OCI-M1 (cell line): ENCODE data around the gene KCTD16.

Experiments used
- DNase-seq: peaks from one replicate; lab custom pipeline; 2025; lab: John Stamatoyannopoulos, UW

The KCTD16 gene

GRCh38 chr5:144166696-144167095 is 4.0 kb upstream of the KCTD16 start:
- DNase-seq: no peak

- no peak for DNase-seq
These were observed 2.7 kb upstream of the KCTD16 start for GRCh38 chr5:144167998-144168397.

GRCh38 chr5:144169904-144170275 is 783 bp upstream of the KCTD16 start:
- no peak for DNase-seq

- no peak for DNase-seq
These were observed 3.1 kb downstream of the KCTD16 start for GRCh38 chr5:144173766-144174165.

GRCh38 chr5:144177548-144177947 is 6.9 kb downstream of the KCTD16 start:
- peak; percentile 9 for DNase-seq

- DNase-seq: no peak
These were observed 8.6 kb downstream of the KCTD16 start for GRCh38 chr5:144179226-144179625.

- DNase-seq: peak; percentile 66
These were observed 12.7 kb downstream of the KCTD16 start for GRCh38 chr5:144183254-144183889.

- DNase-seq: peak; percentile 44
These were observed 17.1 kb downstream of the KCTD16 start for GRCh38 chr5:144187699-144188294.

- DNase-seq: no peak
These were observed 19.2 kb downstream of the KCTD16 start for GRCh38 chr5:144189800-144190429.

- DNase-seq: peak; percentile 48
These were observed 20.9 kb downstream of the KCTD16 start for GRCh38 chr5:144191531-144191930.

GRCh38 chr5:144191998-144192397 is 21.3 kb downstream of the KCTD16 start:
- DNase-seq: peak; percentile 94

- peak; percentile 39 for DNase-seq
These were observed 22.0 kb downstream of the KCTD16 start for GRCh38 chr5:144192661-144193060.

GRCh38 chr5:144194144-144194543 is 23.5 kb downstream of the KCTD16 start:
- DNase-seq: peak; percentile 74

GRCh38 chr5:144195448-144195847 is 24.8 kb downstream of the KCTD16 start:
- DNase-seq: no peak

GRCh38 chr5:144196612-144197011 is 25.9 kb downstream of the KCTD16 start:
- no peak for DNase-seq

GRCh38 chr5:144198386-144198785 is 27.7 kb downstream of the KCTD16 start:
- no peak for DNase-seq

- peak; percentile 44 for DNase-seq
These were observed 30.9 kb downstream of the KCTD16 start for GRCh38 chr5:144201588-144201987.

GRCh38 chr5:144202072-144202471 is 31.4 kb downstream of the KCTD16 start:
- DNase-seq: no peak

- peak; percentile 25 for DNase-seq
These were observed 32.1 kb downstream of the KCTD16 start for GRCh38 chr5:144202726-144203125.

- DNase-seq: peak; percentile 75
These were observed 33.3 kb downstream of the KCTD16 start for GRCh38 chr5:144203750-144204596.

GRCh38 chr5:144205141-144205551 is 34.5 kb downstream of the KCTD16 start:
- no peak for DNase-seq

- DNase-seq: no peak
These were observed 35.5 kb downstream of the KCTD16 start for GRCh38 chr5:144206141-144206540.
